Stimulated activated memory B cell treated with anti-CD40 and anti-IgM and Interleukin-4, amounts not matched to agents 10 μg/mL and 1 μg/mL and 100 μg/mL, for 72 hours (primary cell): ENCODE data around the gene NDUFAF3.
"Not testable (repeated sequence)": the region's sequence is repeated elsewhere in the genome, so short reads cannot be mapped to it uniquely, and the experiment has no call there.

Experiments
- ATAC-seq: fragments of 150-1000 bp; cut with Tn5 transposase; 2 replicates; pipeline ENCODE4 v1.10.0; 2021
- H3K27ac Mint-ChIP-seq: one replicate; pipeline ENCODE4 v1.8.0; 2022; ENCODE audit warnings: mild to moderate bottlenecking, mixed read lengths
- H3K27me3 Mint-ChIP-seq: one replicate; pipeline ENCODE4 v1.8.0; 2022; ENCODE audit warnings: mixed read lengths
- H3K36me3 Mint-ChIP-seq: one replicate; pipeline ENCODE4 v1.8.0; 2022; ENCODE audit warnings: mixed read lengths
- H3K4me1 Mint-ChIP-seq: one replicate; pipeline ENCODE4 v1.8.0; 2022; ENCODE audit warnings: mixed read lengths
- H3K4me3 Mint-ChIP-seq: one replicate; pipeline ENCODE4 v1.8.0; 2022; ENCODE audit warnings: mild to moderate bottlenecking, moderate library complexity, mixed read lengths
- H3K9me3 Mint-ChIP-seq: one replicate; pipeline ENCODE4 v1.8.0; 2022; ENCODE audit warnings: mixed read lengths

NDUFAF3 gene

DNA sequence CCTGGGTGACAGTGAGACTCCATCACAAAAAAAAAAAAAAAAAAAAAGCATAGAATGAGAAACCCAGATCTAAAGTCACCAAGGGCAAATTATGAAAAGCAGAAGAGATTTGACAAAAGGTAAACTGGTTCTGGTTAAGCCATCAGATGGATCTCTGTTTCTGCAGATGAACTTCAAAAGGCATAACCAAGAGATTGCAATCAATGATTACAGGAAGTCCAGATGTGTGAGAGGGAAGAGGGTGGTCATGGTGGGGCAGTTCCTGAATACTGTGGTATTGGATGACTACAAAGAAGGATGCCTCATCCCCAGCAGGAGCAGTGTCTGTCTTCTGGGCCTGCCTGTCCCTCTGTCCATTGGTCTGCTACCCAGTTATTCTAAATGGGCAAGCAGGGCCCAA is 28.1 kb upstream of the NDUFAF3 start:
- ATAC-seq, result no peak
- Mint-ChIP-seq H3K27ac (no peak overlapping the region), H3K4me1 (peaks cover 31% of the 10 kb centered on the region), H3K27me3 (no peaks in the 10 kb centered on the region), H3K36me3 (peaks cover 10% of the 10 kb centered on the region), H3K4me3 (no peak overlapping the region), H3K9me3 (no peaks in the 10 kb centered on the region)

DNA sequence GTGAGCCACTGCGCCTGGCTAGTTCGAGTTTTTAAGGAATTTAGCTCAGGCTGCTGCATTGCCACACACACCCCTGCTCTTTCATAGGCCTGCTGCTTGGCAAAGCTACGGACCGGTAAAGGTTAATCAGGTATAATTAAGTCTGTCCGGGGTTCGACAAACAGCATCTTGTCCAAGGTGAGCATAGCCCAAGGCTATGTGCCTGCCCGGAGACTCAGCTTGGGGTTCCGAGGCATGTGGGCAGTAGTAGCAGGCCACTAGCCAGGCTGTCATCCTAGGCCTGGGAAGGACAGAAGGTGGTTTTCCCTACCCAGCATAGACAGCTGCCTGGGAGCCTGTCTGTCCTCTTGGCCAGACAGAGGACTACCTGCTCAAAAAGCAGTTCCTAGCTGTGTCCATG is 25.3 kb upstream of the NDUFAF3 start:
- Mint-ChIP-seq H3K36me3 (peaks cover 10% of the 10 kb centered on the region), H3K4me1 (peaks cover 12% of the 10 kb centered on the region), H3K4me3 (no peak overlapping the region), H3K27ac (no peak overlapping the region), H3K9me3 (no peaks in the 10 kb centered on the region), H3K27me3 (no peaks in the 10 kb centered on the region)
- no peak for ATAC-seq

DNA sequence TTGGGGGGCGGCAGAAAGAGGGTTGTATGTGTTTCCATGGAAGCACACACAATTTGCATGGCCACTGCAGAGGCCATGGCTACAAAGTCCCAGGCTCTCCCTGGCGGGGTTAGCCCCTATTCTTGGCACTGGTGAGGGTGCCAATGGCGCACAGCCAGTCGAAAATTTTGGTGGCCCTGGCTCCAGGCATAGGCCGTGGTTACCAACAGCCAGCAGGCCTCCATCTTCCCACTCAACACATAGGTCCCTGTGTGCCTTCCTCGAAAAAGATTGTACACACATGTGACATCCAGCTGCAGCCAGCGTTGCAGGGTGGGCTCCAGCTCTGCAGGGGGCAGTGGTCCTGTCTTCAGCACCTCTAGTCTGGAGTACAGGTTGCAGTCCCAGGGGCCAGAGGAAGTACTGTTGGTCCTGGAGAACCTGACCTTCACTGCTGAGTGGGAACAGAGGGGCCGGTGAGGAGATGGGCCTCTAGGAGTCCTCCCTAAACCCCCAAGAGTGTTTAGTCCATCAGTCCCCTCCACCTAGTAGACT is 24.8 kb upstream of the NDUFAF3 start:
- Mint-ChIP-seq H3K4me3 (no peak overlapping the region), H3K4me1 (peaks cover 7% of the 10 kb centered on the region), H3K36me3 (peaks cover 14% of the 10 kb centered on the region), H3K27ac (no peak overlapping the region), H3K9me3 (no peaks in the 10 kb centered on the region), H3K27me3 (no peaks in the 10 kb centered on the region)
- ATAC-seq, result no peak

DNA sequence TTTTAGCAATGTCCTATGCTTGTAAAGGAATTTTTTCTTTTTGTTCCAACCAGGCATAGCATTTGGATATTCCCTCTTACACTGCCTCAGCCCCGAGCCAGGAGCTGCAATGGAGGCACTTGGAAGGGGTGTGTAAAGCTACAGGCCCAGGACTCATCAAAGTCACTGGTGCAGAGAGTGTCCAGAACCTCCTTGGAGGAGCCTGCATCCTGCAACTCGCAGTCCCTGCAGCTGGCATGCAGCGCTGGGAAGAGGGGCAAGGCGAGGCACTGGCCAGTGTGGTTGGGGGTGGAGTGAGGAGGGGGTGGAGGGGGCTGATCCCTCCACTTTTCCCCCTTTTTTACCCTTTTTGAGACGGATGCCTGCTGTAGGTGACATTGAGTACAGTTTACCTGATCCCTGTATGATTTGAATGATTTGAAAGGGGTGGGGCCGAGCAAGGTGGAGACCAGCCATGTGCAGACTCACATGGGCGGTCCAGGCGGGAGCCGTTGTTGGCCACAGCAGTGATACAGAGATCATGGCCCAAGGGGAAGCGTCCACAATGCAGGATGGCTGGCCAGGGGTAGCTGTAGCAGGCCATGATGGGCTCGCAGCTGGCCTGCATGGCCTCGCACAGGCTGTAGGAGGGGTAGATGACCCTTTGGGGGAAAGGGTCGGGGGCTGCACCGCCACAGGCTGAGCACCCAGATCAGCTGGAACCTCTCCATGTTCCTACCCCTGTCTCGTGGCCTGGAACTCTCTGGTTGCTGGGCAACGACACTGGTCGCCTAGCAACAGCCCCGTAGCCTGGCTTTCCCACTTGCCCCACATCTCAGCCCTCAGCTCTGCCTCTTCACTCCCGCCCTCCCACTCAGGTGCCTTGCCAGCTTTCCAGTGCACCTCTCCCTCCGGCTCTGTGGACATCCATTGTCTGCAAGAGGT is 23.9 kb upstream of the NDUFAF3 start:
- Mint-ChIP-seq H3K27me3 (no peaks in the 10 kb centered on the region), H3K4me3 (no peak overlapping the region), H3K27ac (no peak overlapping the region), H3K9me3 (no peaks in the 10 kb centered on the region), H3K4me1 (peaks cover 7% of the 10 kb centered on the region), H3K36me3 (peaks cover 16% of the 10 kb centered on the region)
- no peak for ATAC-seq

DNA sequence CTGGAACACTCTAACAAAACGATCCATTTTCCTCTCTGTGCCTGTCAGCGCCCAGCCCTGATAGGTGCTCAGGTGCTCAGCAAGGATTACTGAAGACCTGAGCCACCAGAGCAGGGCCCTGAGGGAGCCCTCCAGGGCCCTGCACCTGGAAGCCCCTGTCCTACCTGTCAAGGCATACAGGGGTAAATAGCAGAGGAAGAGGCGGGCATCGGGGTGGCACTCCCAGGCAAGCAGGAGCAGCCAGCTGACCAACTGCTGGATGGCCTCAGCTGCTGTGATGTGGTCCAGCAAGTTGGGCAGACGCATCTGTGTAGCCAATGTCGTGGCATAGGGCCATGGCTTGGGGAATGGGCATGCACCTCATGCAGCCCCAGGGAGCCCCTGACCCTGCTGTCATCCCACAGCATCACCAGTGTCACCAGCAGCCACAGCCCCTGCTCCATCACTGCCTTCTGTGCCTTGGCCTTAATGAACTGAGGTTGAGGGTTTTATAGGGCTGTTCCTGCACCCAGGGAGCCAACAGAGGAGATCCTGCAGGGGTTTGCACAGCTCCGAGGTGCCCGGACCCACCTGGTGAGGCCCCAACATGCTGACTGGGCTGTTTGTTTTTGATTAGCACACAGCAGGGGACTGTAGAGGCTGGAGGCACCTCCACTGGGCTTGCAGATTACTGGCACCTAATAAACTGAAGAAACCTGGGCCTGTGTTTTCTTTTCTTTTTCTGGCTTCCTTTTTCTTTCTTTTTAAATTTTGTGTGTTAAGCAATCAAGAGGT is 22.6 kb upstream of the NDUFAF3 start:
- peaks cover 7% of the 10 kb centered on the region for H3K4me1 Mint-ChIP-seq
- H3K27me3 Mint-ChIP-seq, result no peaks in the 10 kb centered on the region
- no peak overlapping the region for H3K27ac Mint-ChIP-seq
- ATAC-seq, result no peak
- H3K9me3 Mint-ChIP-seq, result no peaks in the 10 kb centered on the region
- peaks cover 16% of the 10 kb centered on the region for H3K36me3 Mint-ChIP-seq
- H3K4me3 Mint-ChIP-seq, result no peak overlapping the region

DNA sequence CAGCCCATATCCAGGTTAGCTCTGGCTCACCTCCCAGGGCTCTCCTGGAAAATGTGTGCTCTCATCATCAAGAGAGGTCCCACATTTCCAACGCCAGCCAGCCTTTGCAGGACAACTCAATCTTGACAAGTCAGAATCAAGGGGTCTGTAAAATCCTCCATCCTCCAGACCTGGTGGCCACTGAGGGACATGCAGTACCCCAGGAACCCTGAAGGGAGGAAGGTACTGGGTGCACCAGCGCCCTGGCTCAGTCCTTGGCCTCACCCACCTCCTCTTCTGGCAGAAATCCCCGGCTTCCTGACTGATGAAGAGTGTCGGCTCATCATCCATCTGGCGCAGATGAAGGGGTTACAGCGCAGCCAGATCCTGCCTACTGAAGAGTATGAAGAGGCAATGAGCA is 20.8 kb upstream of the NDUFAF3 start:
- Mint-ChIP-seq H3K4me1 (peaks cover under 1% of the 10 kb centered on the region), H3K4me3 (no peak overlapping the region), H3K27me3 (no peaks in the 10 kb centered on the region), H3K36me3 (peaks cover 6% of the 10 kb centered on the region), H3K27ac (no peak overlapping the region), H3K9me3 (no peaks in the 10 kb centered on the region)
- ATAC-seq, result no peak

DNA sequence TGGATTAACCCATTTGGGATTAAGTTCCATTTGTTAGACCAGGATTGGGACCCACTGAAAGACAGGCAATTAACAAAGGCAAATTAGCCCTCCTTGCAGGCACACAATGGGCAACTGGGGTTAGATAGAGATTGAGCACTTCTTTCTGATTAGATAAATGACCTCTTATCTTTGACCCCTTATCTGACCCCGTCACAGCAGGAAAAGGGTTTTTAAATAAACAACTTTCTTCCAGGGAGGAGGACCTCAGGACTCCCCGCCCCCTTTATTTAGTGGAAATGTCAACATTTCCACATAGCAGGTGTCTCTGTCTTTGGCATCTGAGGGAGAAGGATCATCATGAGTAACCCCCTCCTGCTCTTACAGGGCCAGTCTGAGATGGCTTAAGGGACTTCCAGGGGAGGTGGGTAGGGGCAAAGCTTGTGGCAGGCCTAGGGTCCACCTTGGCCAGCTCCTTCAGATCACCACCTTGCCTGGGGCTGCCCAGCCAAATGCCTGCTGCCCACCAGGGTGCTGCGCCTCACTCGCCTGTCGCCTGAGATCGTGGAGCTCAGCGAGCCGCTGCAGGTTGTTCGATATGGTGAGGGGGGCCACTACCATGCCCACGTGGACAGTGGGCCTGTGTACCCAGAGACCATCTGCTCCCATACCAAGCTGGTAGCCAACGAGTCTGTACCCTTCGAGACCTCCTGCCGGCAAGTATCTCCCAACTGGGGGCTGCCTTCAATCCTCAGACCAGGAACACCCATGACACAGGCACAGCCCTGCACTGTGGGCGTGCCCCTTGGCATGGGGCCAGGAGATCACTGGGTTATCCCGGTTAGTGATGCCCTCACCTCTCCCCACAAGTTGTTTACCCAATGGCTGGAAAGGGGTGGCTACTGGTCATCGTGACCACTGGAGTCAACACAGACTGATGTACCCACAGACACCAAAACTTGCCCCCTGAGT is 17.3 kb upstream of the NDUFAF3 start:
- Mint-ChIP-seq H3K27ac (no peak overlapping the region), H3K27me3 (no peaks in the 10 kb centered on the region), H3K9me3 (no peaks in the 10 kb centered on the region), H3K4me3 (no peak overlapping the region), H3K4me1 (peaks cover 34% of the 10 kb centered on the region), H3K36me3 (peaks cover 23% of the 10 kb centered on the region)
- ATAC-seq, result no peak

DNA sequence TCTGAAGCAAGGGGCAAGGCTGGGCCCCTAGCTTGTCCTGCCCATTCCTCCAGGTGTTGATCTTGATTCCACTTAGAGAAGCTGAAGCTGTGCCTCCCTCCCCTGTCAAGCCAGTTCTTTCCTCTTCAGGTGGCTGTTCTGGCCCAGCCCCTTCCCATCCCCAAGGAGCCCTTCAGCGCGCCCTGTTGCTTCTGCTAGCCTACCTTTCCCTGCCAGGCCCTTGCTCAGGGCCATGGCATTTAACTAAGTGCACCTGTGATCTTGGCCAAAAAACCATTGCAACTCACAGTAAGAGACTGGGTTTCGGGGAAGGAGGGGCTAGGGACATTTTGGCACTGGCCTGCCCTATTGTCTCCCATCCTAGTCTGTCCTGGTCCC is 16.6 kb upstream of the NDUFAF3 start:
- Mint-ChIP-seq H3K4me3 (no peak overlapping the region), H3K27ac (no peak overlapping the region)

DNA sequence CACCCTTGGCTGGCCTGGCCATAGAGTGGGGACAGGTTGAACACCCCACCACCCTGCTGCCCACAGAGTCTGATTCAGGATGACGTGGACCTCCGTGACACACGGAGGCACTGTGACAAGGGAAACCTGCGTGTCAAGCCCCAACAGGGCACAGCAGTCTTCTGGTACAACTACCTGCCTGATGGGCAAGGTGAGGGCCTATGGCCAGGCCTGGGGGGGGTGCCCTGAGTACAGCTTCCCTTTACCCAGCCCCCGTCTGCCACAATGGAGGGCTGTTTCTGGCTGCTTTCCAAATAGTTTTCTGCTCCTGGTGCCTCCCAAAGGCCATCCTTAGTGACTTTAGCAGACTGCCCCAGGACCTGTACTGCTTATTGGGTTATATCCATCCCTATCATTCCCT is 15.9 kb upstream of the NDUFAF3 start:
- ATAC-seq, result no peak
- Mint-ChIP-seq H3K27ac (peak overlapping the region; percentile 98), H3K4me1 (peaks cover 38% of the 10 kb centered on the region), H3K4me3 (peak overlapping the region; percentile 99), H3K9me3 (no peaks in the 10 kb centered on the region), H3K27me3 (no peaks in the 10 kb centered on the region), H3K36me3 (peaks cover 23% of the 10 kb centered on the region)

More for the DNA sequence above, 16.6 kb upstream of the NDUFAF3 start:
- ATAC-seq, result no peak
- Mint-ChIP-seq H3K4me1 (peaks cover 38% of the 10 kb centered on the region), H3K27me3 (no peaks in the 10 kb centered on the region), H3K36me3 (peaks cover 23% of the 10 kb centered on the region), H3K9me3 (no peaks in the 10 kb centered on the region)

DNA sequence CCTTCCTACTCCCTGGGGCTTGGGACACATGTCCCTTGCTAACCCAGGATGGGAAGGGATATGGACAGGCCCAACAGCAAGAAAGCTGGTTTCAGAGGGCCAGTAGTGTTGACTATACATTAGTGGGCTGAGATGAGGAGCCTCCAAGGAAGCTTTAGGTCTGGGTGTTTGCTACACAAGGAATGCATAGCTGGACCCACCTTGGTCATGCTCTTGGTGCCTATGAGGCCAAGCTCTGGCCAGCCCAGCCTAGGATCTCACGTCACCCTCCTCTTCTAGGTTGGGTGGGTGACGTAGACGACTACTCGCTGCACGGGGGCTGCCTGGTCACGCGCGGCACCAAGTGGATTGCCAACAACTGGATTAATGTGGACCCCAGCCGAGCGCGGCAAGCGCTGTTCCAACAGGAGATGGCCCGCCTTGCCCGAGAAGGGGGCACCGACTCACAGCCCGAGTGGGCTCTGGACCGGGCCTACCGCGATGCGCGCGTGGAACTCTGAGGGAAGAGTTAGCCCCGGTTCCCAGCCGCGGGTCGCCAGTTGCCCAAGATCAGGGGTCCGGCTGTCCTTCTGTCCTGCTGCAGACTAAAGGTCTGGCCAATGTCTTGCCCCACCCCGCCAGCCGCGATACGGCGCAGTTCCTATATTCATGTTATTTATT is 15.4 kb upstream of the NDUFAF3 start:
- Mint-ChIP-seq H3K4me1 (peaks cover 41% of the 10 kb centered on the region), H3K36me3 (peaks cover 25% of the 10 kb centered on the region), H3K4me3 (peak overlapping the region; percentile 99), H3K9me3 (no peaks in the 10 kb centered on the region), H3K27me3 (no peaks in the 10 kb centered on the region), H3K27ac (peak overlapping the region; percentile 98)
- no peak for ATAC-seq

DNA sequence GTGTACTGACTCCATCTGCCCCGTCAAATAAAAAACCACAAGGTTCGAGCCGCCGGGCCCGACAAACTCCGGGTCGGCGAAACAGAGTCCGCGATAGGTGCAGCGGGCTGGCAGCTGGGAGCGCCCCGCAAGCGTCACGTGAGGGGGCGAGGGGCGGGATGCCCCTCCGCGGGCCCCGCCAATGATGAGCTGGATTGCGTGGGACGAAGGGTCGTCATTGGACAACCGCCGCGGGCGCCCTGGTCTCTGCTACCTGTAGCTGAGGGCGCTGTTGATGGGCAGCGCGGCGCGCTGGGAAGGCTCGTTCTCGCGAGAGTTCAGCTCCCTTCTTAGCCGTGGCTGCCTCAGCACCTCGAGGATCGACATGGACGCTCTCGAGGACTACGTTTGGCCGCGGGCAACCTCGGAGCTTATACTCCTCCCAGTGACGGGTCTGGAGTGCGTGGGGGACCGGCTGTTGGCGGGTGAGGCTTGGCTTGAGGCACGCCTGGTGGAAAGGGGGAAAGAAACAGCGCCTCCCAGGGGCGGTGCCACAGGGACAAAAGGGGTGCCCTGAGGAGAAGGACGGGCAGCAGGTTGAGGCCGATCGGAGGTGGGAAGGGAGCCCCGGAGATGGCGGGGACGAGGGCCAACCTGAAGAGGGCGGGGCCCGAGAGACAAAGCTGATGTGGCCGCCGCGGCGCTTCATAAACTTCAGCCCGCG is 14.7 kb upstream of the NDUFAF3 start, which contains the start of gene WDR6:
Gene WDR6 (plus strand): TSS at position 324 of the 703 bp plus-strand sequence. CDS start 41 bp downstream, at position 365.
- peak; percentile 96 for ATAC-seq
- peak within 1 kb of the TSS; percentile 99 for H3K4me3 Mint-ChIP-seq
- H3K36me3 Mint-ChIP-seq, result peaks cover 28% of the 10 kb centered on the region
- peak within 1 kb of the TSS; percentile 98 for H3K27ac Mint-ChIP-seq
- peaks cover 47% of the 10 kb centered on the region for H3K4me1 Mint-ChIP-seq
- H3K27me3 Mint-ChIP-seq, result no peaks in the 10 kb centered on the region
- H3K9me3 Mint-ChIP-seq, result no peaks in the 10 kb centered on the region

DNA sequence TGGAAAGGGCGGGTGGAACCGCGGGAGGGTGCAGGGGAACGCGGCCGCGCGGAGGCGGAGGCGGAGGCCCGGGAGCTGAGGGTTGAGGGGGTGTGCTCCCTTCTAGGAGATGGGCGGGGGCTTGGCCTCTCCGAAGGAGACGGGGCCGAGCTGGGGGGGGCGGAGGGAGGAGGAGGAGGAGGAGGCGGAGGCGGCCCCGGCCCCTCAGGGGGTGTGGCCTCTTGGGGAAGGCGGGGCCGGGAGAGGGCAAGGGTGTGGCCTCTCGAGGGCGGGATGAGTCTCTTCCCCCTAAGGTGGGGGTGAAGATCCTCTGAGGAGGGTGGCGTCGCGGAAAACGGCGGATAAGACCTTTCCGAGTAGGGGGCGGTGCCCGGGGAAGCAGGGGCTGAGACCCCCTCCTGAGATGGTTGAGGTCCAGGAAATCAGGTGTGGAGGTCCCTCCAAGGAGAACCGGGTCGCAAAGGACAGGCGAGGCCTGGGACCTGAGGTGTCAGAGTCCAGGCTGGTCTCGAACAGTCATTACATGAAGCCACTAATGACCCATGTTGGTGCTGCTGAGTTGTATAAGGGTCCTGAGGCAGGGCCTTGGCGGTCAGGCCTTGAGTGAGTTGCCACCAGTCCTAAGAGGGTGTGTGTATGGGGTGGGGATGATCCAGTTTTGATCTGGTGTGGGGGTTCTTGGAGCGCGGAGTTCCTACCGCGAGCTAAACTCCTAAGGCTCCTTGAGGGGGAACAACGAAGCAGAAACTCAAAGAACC is 14.0 kb upstream of the NDUFAF3 start:
- peaks cover 49% of the 10 kb centered on the region for H3K4me1 Mint-ChIP-seq
- peak; percentile 81 for ATAC-seq
- H3K9me3 Mint-ChIP-seq, result no peaks in the 10 kb centered on the region
- H3K27me3 Mint-ChIP-seq, result no peaks in the 10 kb centered on the region
- H3K36me3 Mint-ChIP-seq, result peaks cover 28% of the 10 kb centered on the region
- peak overlapping the region; percentile 99 for H3K4me3 Mint-ChIP-seq
- peak overlapping the region; percentile 98 for H3K27ac Mint-ChIP-seq

DNA sequence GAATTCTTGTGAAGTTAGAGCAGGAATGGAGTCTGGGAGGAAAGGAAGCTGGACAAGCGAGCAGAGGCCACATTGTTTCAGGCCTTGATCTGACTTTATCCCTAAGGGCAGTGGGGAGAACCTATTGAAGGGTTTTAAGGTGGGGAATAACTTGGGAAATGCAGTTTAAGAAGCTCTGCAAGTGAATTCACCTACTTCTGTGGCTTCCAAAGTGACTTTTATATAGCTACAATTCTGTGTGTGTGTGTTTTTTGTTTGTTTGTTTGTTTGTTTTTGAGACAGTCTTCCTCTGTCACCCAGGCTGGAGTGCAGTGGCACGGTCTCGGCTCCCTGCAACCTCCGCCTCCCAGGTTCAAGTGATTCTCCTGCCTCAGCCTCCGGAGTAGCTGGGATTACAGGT is 13.3 kb upstream of the NDUFAF3 start:
- not testable (repeated sequence) for ATAC-seq, H3K9me3 Mint-ChIP-seq, H3K27me3 Mint-ChIP-seq
- Mint-ChIP-seq H3K4me3 (peak overlapping the region; percentile 99), H3K4me1 (peaks cover 55% of the 10 kb centered on the region), H3K36me3 (peaks cover 34% of the 10 kb centered on the region), H3K27ac (peak overlapping the region; percentile 98)
